IMR-90 (cell line): ENCODE results near the gene RALGPS1. TPM values are rescaled to one million over a fixed set of nuclear protein-coding genes. Genes with fewer than 3 reads are reported as not detected.

Experiments used
- ATAC-seq: fragments of 200-7000 bp; cut with Tn5 transposase; 2 replicates; pipeline ENCODE4 v1.9.1; 2020; ENCODE audit warnings: low read depth, mild to moderate bottlenecking, moderate library complexity
- BruUV-seq: library from RNA; stranded (reverse); fragments of 400-500 nt; replicated peaks from 2 replicates; lab custom pipeline; 2021; lab: Mats Ljungman, UMichigan
- CTCF ChIA-PET: fragments of 300-600 bp; formaldehyde crosslinking; extraction: SDS; loops from one replicate; lab custom pipeline; 2021; ENCODE audit warnings: antibody characterized with exemption; lab: Yijun Ruan, JAX
- POLR2A ChIA-PET: fragments of 300-600 bp; sonication (Branson Sonifier 250); formaldehyde crosslinking; loops from one replicate; lab custom pipeline; 2022; ENCODE audit warnings: antibody characterized with exemption; ENCODE audit not compliant: unreplicated experiment; lab: Charles Lee
- DNase-seq: peaks from one replicate; pipeline ENCODE4 v3.0.0; 2013
- H2AFZ ChIP-seq: replicated peaks from 2 replicates; pipeline ENCODE3; 2013; ENCODE audit warnings: low read length, mild to moderate bottlenecking; ENCODE audit not compliant: poor library complexity
- H2AK5ac ChIP-seq: 2 replicates; pipeline ENCODE4 v1.6.1; 2013; ENCODE audit warnings: low read depth, low read length, inconsistent platforms
- H2AK9ac ChIP-seq: replicated peaks from 2 replicates; pipeline ENCODE3; 2013; ENCODE audit warnings: mild to moderate bottlenecking, low read depth, low read length, moderate library complexity; ENCODE audit not compliant: poor library complexity
- H2BK120ac ChIP-seq: 2 replicates; pipeline ENCODE4 v1.6.1; 2013; ENCODE audit warnings: low read depth, low read length, inconsistent platforms
- H2BK15ac ChIP-seq: 3 replicates; pipeline ENCODE4 v1.6.1; 2013; ENCODE audit warnings: low read depth, low read length, inconsistent platforms
- H2BK20ac ChIP-seq: 2 replicates; pipeline ENCODE4 v1.6.1; 2013; ENCODE audit warnings: low read depth, mild to moderate bottlenecking, inconsistent platforms, low read length, moderate library complexity
- H2BK5ac ChIP-seq: 2 replicates; pipeline ENCODE4 v1.6.1; 2013; ENCODE audit warnings: mild to moderate bottlenecking, low read depth, low read length, inconsistent platforms; ENCODE audit not compliant: poor library complexity, severe bottlenecking
- H3K14ac ChIP-seq: replicated peaks from 2 replicates; pipeline ENCODE4 v1.6.1; 2013; ENCODE audit warnings: low read depth, low read length, inconsistent platforms
- H3K18ac ChIP-seq: 2 replicates; pipeline ENCODE4 v1.6.1; 2013; ENCODE audit warnings: low read depth, low read length, control low read depth
- H3K23ac ChIP-seq: 2 replicates; pipeline ENCODE4 v1.6.1; 2013; ENCODE audit warnings: low read depth, low read length, inconsistent platforms
- H3K27ac ChIP-seq: 2 replicates; pipeline ENCODE4 v1.5.1; 2013; ENCODE audit warnings: mild to moderate bottlenecking, control low read depth, low read length; ENCODE audit not compliant: insufficient read depth
- H3K27me3 ChIP-seq: 2 replicates; pipeline ENCODE4 v1.6.1; 2013; ENCODE audit warnings: low read length; ENCODE audit not compliant: control insufficient read depth, insufficient read depth
- H3K36me3 ChIP-seq: 2 replicates; pipeline ENCODE4 v1.6.1; 2013; ENCODE audit warnings: low read length, mixed read lengths; ENCODE audit not compliant: control insufficient read depth, insufficient read depth
- H3K4ac ChIP-seq: 2 replicates; pipeline ENCODE4 v1.6.1; 2013; ENCODE audit warnings: low read depth, low read length, inconsistent platforms
- H3K4me1 ChIP-seq: 2 replicates; pipeline ENCODE4 v1.6.1; 2013; ENCODE audit warnings: low read length, mixed read lengths; ENCODE audit not compliant: control insufficient read depth, insufficient read depth
- H3K4me2 ChIP-seq: 2 replicates; pipeline ENCODE4 v1.6.1; 2013; ENCODE audit warnings: low read depth, mild to moderate bottlenecking, control low read depth, low read length, moderate library complexity
- H3K4me3 ChIP-seq: 2 replicates; pipeline ENCODE4 v1.5.1; 2013; ENCODE audit warnings: low read depth, mild to moderate bottlenecking, control low read depth, low read length, moderate library complexity; ENCODE audit not compliant: insufficient read depth
- H3K56ac ChIP-seq: 2 replicates; pipeline ENCODE4 v1.6.1; 2013; ENCODE audit warnings: low read length, inconsistent platforms; ENCODE audit not compliant: insufficient read depth; ENCODE audit errors: extremely low read depth
- H3K79me1 ChIP-seq, 2 experiments: 2 replicates each; pipeline ENCODE4 v1.6.1; 2013; ENCODE audit warnings: low read length in 2 of 2, inconsistent platforms in 1 of 2, low read depth in 1 of 2
- H3K9ac ChIP-seq: 2 replicates; pipeline ENCODE4 v1.6.1; 2013; ENCODE audit warnings: low read depth, low read length, control low read depth
- H3K9me1 ChIP-seq: 2 replicates; pipeline ENCODE4 v1.6.1; 2013; ENCODE audit warnings: low read length, inconsistent platforms; ENCODE audit not compliant: insufficient read depth
- H3K9me3 ChIP-seq: 2 replicates; pipeline ENCODE4 v1.6.1; 2013; ENCODE audit warnings: low read length; ENCODE audit not compliant: control insufficient read depth, insufficient read depth
- H4K20me1 ChIP-seq: 2 replicates; pipeline ENCODE4 v1.6.1; 2013; ENCODE audit warnings: low read length, inconsistent platforms; ENCODE audit not compliant: insufficient read depth
- H4K5ac ChIP-seq: 2 replicates; pipeline ENCODE4 v1.6.1; 2013; ENCODE audit warnings: mild to moderate bottlenecking, low read depth, low read length, control low read depth
- H4K8ac ChIP-seq, 2 experiments: 2 replicates each; pipeline ENCODE4 v1.6.1; 2013; ENCODE audit warnings: low read depth in 2 of 2, low read length in 2 of 2, control low read depth in 1 of 2, inconsistent platforms in 1 of 2
- H4K91ac ChIP-seq: 2 replicates; pipeline ENCODE4 v1.6.1; 2013; ENCODE audit warnings: low read depth, low read length, inconsistent platforms; ENCODE audit not compliant: insufficient read depth
- BHLHE40 ChIP-seq: fragments of 150-350 bp; IDR thresholded peaks from 2 replicates; pipeline ENCODE4 v1.6.1; 2016; ENCODE audit warnings: mild to moderate bottlenecking, low read depth, low read length
- CEBPB ChIP-seq: IDR thresholded peaks from 2 replicates; pipeline ENCODE4 v1.6.1; 2012; ENCODE audit warnings: low read depth, low read length, improper control_type of control experiment
- CHD1 ChIP-seq: IDR thresholded peaks from 2 replicates; pipeline ENCODE4 v1.6.1; 2012; ENCODE audit warnings: low read depth, low read length, improper control_type of control experiment
- FOS ChIP-seq: fragments of 150-350 bp; IDR thresholded peaks from 2 replicates; pipeline ENCODE4 v1.6.1; 2016; ENCODE audit warnings: low read depth, low read length
- MAFK ChIP-seq: IDR thresholded peaks from 2 replicates; pipeline ENCODE4 v1.6.1; 2012; ENCODE audit warnings: low read depth, low read length, improper control_type of control experiment
- MAZ ChIP-seq: IDR thresholded peaks from 2 replicates; pipeline ENCODE4 v1.6.1; 2012; ENCODE audit warnings: low read depth, mild to moderate bottlenecking, low read length, improper control_type of control experiment, moderate library complexity, borderline replicate concordance
- POLR2A ChIP-seq: IDR thresholded peaks from 2 replicates; pipeline ENCODE4 v1.6.1; 2012; ENCODE audit warnings: mild to moderate bottlenecking, low read depth, low read length
- RAD21 ChIP-seq: IDR thresholded peaks from 2 replicates; pipeline ENCODE4 v1.6.1; 2012; ENCODE audit warnings: low read length, improper control_type of control experiment
- RCOR1 ChIP-seq: IDR thresholded peaks from 2 replicates; pipeline ENCODE4 v1.6.1; 2012; ENCODE audit warnings: mild to moderate bottlenecking, low read length, improper control_type of control experiment; ENCODE audit not compliant: insufficient replicate concordance
- SMC3 ChIP-seq: fragments of 150-350 bp; IDR thresholded peaks from 2 replicates; pipeline ENCODE4 v1.6.1; 2016; ENCODE audit warnings: low read depth, mild to moderate bottlenecking, antibody characterized with exemption, low read length, moderate library complexity
- WGBS, 2 experiments: methylation state at CpG; one replicate each; pipeline versions ENCODE4 v1.1.5 to v1.1.7; 2013; ENCODE audit warnings: missing lambda C conversion rate in 2 of 2; ENCODE audit not compliant: insufficient read length in 1 of 2; ENCODE audit errors: extremely low coverage in 2 of 2; 5-methylcytosine and 5-hydroxymethylcytosine counted together
- dilution Hi-C: fragments of 300-500 bp; cut with HindIII; formaldehyde crosslinking; loops from one replicate; pipeline ENCODE4 v1.14.3; 2018; ENCODE audit warnings: low sequenced_read_pairs; ENCODE audit not compliant: unreplicated experiment
- in situ Hi-C: fragments of 300-500 bp; cut with MboI; formaldehyde crosslinking; loops from 3 replicates; pipeline ENCODE4 v1.14.3; 2019; ENCODE audit warnings: low sequenced_read_pairs, inconsistent platforms, mixed read lengths
- intact Hi-C: fragments of 100-400 bp; cut with micrococcal nuclease; formaldehyde crosslinking; loops from 2 replicates; pipeline ENCODE4 v1.10.0; 2022
- polyA plus RNA-seq, 3 experiments: library from polyadenylated mRNA; depleted of rRNA; stranded (reverse); fragments of >200 nt; gene quantifications; 2 replicates each; pipeline ENCODE4 v1.2.3, GENCODE V29; 2012; ENCODE audit warnings: low replicate concordance in 1 of 3
- total RNA-seq: library from RNA; depleted of rRNA; stranded (reverse); fragments of >200 nt; gene quantifications from 2 replicates; pipeline ENCODE4 v1.2.3, GENCODE V29; 2012
- TF ChIP-seq, protein P1 (sequence below): conservative IDR thresholded peaks from 2 replicates; pipeline ENCODE4 v1.5.1; 2012; ENCODE audit warnings: mild to moderate bottlenecking, low read depth, low read length, improper control_type of control experiment
- TF ChIP-seq, protein P2 (sequence below): fragments of 150-350 bp; IDR thresholded peaks from 2 replicates; pipeline ENCODE4 v1.6.1; 2016; ENCODE audit warnings: low read depth, mild to moderate bottlenecking, low read length, moderate library complexity, borderline replicate concordance
- TF ChIP-seq, protein P3 (sequence below): fragments of 150-350 bp; IDR thresholded peaks from 2 replicates; pipeline ENCODE4 v1.6.1; 2017; ENCODE audit warnings: mild to moderate bottlenecking, antibody characterized with exemption, low read length, low read depth

Gene RALGPS1
- total and polyA plus RNA-seq, 2 of the 4 experiments (the other 2 are of a cell fraction) = 0.90 to 2.8 TPM

DNA sequence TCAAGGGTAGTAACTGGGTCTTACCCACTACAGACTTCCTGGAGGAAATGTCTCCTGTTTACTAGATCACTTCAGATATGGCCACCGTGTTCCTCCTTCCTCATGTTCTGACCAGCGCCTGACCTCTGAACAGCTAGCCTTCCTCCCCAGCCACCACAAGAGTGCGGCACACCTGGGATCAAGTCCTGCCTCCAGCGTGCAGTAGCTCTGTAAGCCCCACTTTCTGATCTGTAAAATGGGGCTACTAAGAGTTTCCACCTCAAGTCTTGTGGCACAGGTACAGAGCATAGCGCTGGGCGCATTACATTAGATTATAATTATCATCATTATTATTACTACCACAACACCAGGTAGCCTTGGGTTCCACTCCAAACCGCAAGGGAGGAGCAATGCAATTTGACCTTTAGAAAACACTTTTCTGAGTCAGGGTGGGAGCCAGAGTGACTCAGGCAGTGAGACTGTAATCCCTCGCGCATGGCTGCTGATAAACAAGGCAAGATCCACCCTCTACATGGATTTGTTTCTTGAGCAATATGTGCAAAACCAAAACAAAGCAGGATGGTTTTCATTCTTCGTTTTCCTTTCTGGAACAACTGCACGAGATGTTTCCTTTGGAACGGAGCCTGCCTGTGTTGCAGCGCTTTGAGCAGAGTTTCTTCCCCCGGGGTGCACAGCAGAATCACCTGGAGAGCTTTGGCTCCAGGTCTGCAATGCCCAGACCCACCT is 272.8 kb downstream of the RALGPS1 start:
- Histone ChIP-seq H2AFZ (peak overlapping the region; percentile 5), H2BK20ac (peak overlapping the region; percentile 96), H4K5ac (peak overlapping the region; percentile 80), H2BK15ac (peak overlapping the region; percentile 79; the same call in 2 of the 3 replicates), H4K20me1 (no peaks in the 10 kb centered on the region), H2AK5ac (peak overlapping the region; percentile 93), H3K18ac (peak overlapping the region; percentile 76), H3K79me1 (no peaks in the 10 kb centered on the region; a peak in 1 of 4 replicates), H4K8ac (peak overlapping the region; percentile 50 to 86), H2BK120ac (peak overlapping the region; percentile 97), H2BK5ac (peak overlapping the region; percentile 93), H3K4me1 (peaks cover 37% of the 10 kb centered on the region), H4K91ac (peak overlapping the region; percentile 95), H3K9me3 (no peaks in the 10 kb centered on the region), H3K23ac (peak overlapping the region; percentile 80), H3K14ac (peak overlapping the region; percentile 79), H3K56ac (peak overlapping the region; percentile 60; the same call in 1 of the 2 replicates), H3K9ac (peak overlapping the region; percentile 27; the same call in 1 of the 2 replicates), H3K36me3 (no peaks in the 10 kb centered on the region), H3K4me2 (peak overlapping the region; percentile 36; the same call in 1 of the 2 replicates), H3K27ac (peak overlapping the region; percentile 97), H3K4ac (peak overlapping the region; percentile 94), H3K27me3 (no peaks in the 10 kb centered on the region), H3K9me1 (peaks cover 21% of the 10 kb centered on the region), H3K4me3 (no peak overlapping the region), H2AK9ac (peak overlapping the region; percentile 56)
- DNase-seq (peak; percentile 99), ATAC-seq (peak; percentile 81)
- no TSS peak for BruUV-seq
- in situ Hi-C loops = loop anchor here (5.0 kb wide), 1 partner anchor 65 kb away; the partner anchor contains the start of gene ANGPTL2
- WGBS, 2 experiments = 0% methylated on average over 3 of the region's 14 CpGs; no CpG with 5 or more reads in 1 of the 2 experiments
- CTCF ChIA-PET = interaction anchor here (0.8 kb wide), 1 partner anchor 37 kb away, joined by 3 read pairs; no protein-coding TSS in a partner anchor
- intact Hi-C loops = loop anchor here (1.0 kb wide), 1 partner anchor 53 kb away; no protein-coding TSS in a partner anchor
- POLR2A ChIA-PET = interaction anchor here (0.6 kb wide), 1 partner anchor 53 kb away, joined by 4 read pairs; no protein-coding TSS in a partner anchor
- dilution Hi-C loops = no loop called here
- TF ChIP-seq, protein P1, sequence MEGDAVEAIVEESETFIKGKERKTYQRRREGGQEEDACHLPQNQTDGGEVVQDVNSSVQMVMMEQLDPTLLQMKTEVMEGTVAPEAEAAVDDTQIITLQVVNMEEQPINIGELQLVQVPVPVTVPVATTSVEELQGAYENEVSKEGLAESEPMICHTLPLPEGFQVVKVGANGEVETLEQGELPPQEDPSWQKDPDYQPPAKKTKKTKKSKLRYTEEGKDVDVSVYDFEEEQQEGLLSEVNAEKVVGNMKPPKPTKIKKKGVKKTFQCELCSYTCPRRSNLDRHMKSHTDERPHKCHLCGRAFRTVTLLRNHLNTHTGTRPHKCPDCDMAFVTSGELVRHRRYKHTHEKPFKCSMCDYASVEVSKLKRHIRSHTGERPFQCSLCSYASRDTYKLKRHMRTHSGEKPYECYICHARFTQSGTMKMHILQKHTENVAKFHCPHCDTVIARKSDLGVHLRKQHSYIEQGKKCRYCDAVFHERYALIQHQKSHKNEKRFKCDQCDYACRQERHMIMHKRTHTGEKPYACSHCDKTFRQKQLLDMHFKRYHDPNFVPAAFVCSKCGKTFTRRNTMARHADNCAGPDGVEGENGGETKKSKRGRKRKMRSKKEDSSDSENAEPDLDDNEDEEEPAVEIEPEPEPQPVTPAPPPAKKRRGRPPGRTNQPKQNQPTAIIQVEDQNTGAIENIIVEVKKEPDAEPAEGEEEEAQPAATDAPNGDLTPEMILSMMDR = no peak
- no peak for TF ChIP-seq CHD1
- TF ChIP-seq MAZ = peak; percentile 49; the same call in 1 of the 2 replicates
- peak; percentile 17 for TF ChIP-seq RAD21
- TF ChIP-seq, protein P2, sequence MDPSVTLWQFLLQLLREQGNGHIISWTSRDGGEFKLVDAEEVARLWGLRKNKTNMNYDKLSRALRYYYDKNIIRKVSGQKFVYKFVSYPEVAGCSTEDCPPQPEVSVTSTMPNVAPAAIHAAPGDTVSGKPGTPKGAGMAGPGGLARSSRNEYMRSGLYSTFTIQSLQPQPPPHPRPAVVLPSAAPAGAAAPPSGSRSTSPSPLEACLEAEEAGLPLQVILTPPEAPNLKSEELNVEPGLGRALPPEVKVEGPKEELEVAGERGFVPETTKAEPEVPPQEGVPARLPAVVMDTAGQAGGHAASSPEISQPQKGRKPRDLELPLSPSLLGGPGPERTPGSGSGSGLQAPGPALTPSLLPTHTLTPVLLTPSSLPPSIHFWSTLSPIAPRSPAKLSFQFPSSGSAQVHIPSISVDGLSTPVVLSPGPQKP = no peak
- no peak; the same call in 1 of the 2 replicates for TF ChIP-seq SMC3
- TF ChIP-seq RCOR1 = peak; percentile 46
- TF ChIP-seq BHLHE40 = peak; percentile 98
- TF ChIP-seq, protein P3, sequence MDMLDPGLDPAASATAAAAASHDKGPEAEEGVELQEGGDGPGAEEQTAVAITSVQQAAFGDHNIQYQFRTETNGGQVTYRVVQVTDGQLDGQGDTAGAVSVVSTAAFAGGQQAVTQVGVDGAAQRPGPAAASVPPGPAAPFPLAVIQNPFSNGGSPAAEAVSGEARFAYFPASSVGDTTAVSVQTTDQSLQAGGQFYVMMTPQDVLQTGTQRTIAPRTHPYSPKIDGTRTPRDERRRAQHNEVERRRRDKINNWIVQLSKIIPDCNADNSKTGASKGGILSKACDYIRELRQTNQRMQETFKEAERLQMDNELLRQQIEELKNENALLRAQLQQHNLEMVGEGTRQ = no peak
- peak; percentile 98 for TF ChIP-seq FOS
- TF ChIP-seq CEBPB = peak; percentile 99
- TF ChIP-seq MAFK = peak; percentile 30; the same call in 1 of the 2 replicates
- no peak for TF ChIP-seq POLR2A
